Peyer's patch (tissue), 4 donors: ENCODE measurements around the gene SEC22A. TPM values are rescaled to one million over a fixed set of nuclear protein-coding genes. Genes with fewer than 3 reads are reported as not detected.

Source experiments
- DNase-seq, 3 donors: peaks; one replicate each; pipeline ENCODE4 v3.0.0-alpha.2; 2017 to 2019
- H3K27ac ChIP-seq, 4 donors: fragments of 200-600 bp; sonication (generic); one replicate each; pipeline ENCODE4 v1.5.1; 2016 to 2019
- H3K27me3 ChIP-seq, 2 donors: fragments of 200-600 bp; sonication (generic); one replicate each; pipeline ENCODE4 v1.5.1; 2019
- H3K36me3 ChIP-seq, 3 donors: fragments of 200-600 bp; sonication (generic); one replicate each; pipeline ENCODE4 v1.5.1; 2016 to 2019
- H3K4me1 ChIP-seq, 4 donors: fragments of 200-600 bp; sonication (generic); one replicate each; pipeline ENCODE4 v1.5.1; 2016 to 2019
- H3K4me3 ChIP-seq, 4 donors: fragments of 200-600 bp; sonication (generic); 1 replicate in 3 of 4; 2 replicates in 1 of 4; pipeline ENCODE4 v1.5.1; 2016 to 2019; ENCODE audit warnings: mild to moderate bottlenecking in 1 of 4
- H3K9me3 ChIP-seq, 4 donors: fragments of 200-600 bp; sonication (generic); one replicate each; pipeline ENCODE4 v1.5.1; 2016 to 2019; ENCODE audit warnings: mild to moderate bottlenecking in 1 of 4
- CTCF ChIP-seq, 6 experiments: fragments of 450-650 bp in 4 of 6; fragments of 200-600 bp in 2 of 6; sonication (generic) in 1 of 6; IDR thresholded peaks; one replicate each; pipeline ENCODE4 v1.5.1; 2017 to 2019; ENCODE audit warnings: antibody characterized with exemption in 6 of 6, mild to moderate bottlenecking in 3 of 6, moderate library complexity in 1 of 6
- POLR2A ChIP-seq, 2 donors: fragments of 450-650 bp; IDR thresholded peaks; one replicate each; pipeline ENCODE4 v1.5.1; 2017; ENCODE audit warnings: antibody characterized with exemption in 2 of 2, mild to moderate bottlenecking in 2 of 2, moderate library complexity in 2 of 2
- total RNA-seq, 4 donors: library from RNA; depleted of rRNA; stranded (reverse); fragments of >200 nt; gene quantifications; one replicate each; pipeline ENCODE4 v1.1.0, GENCODE V29; 2016

Gene SEC22A
- total RNA-seq, 4 donors from 2014 or later = 9.9 to 21.7 (median 16.5) TPM

DNA sequence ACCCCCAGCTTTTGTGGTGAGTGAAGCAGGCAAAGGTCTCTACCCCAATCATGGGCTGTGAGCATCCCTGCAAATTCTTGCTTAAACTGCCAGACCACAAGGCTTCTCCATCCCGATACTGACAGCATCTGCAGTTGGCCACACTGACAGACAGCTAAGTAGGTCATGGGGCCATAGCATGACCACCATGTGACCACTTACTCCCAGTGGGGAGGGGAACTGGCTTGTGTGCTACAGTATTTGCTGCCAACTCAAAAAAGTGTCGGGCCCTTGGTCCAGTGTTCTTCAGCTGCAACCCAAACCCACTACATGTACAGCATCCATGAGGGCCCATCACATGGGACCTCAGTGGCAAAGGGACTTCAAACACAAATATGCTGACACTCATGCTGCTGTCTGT, 103.4 kb downstream of the SEC22A start:
- Histone ChIP-seq H3K4me1 (no peaks in the 10 kb centered on the region), H3K27ac (no peak overlapping the region), H3K27me3 (no peaks in the 10 kb centered on the region), H3K36me3 (peaks cover 0 to 8% (median 0%) of the 10 kb centered on the region in 3 donors), H3K9me3 (no peaks in the 10 kb centered on the region), H3K4me3 (no peak overlapping the region)
- no peak for TF ChIP-seq CTCF (IDR thresholded peaks at IDR 0.05)
- DNase-seq = no peak

DNA sequence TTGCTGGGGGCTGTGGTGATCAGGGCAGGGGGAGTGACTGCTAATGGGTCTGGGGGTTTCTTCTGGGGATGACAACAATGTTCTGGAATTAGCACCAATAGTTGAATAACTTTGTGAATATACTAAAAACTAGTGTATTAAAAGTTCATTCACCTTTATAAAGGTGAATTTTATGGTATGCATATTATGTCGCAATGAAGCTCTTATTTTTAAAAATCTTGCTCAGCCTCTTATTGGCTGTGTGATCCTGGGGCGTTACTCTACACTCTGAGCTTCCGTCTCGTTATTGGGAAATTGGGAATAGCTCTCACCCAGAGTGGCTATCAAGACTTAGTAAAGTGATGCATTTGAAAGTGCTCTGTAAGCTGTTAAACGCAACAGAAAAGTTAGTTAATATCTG, 105.3 kb downstream of the SEC22A start:
- no peak overlapping the region for H3K27ac ChIP-seq
- H3K36me3 ChIP-seq = peaks cover 0 to 8% (median 0%) of the 10 kb centered on the region in 3 donors
- no peak for DNase-seq
- no peaks in the 10 kb centered on the region for H3K4me1 ChIP-seq
- H3K4me3 ChIP-seq = no peak overlapping the region
- no peaks in the 10 kb centered on the region for H3K9me3 ChIP-seq
- no peak for TF ChIP-seq POLR2A (IDR thresholded peaks at IDR 0.05)
- no peak for TF ChIP-seq CTCF (IDR thresholded peaks at IDR 0.05)
- no peaks in the 10 kb centered on the region for H3K27me3 ChIP-seq

- Histone ChIP-seq H3K27me3 (no peaks in the 10 kb centered on the region), H3K9me3 (no peaks in the 10 kb centered on the region), H3K4me3 (no peak overlapping the region), H3K27ac (no peak overlapping the region), H3K4me1 (no peaks in the 10 kb centered on the region), H3K36me3 (no peaks in the 10 kb centered on the region)
- TF ChIP-seq POLR2A (IDR thresholded peaks at IDR 0.05) = no peak
- peak in 1 of 3 donors; percentile 23 for DNase-seq
These were observed 108.4 kb downstream of the SEC22A start for GRCh38 chr3:123310186-123310585.

DNA sequence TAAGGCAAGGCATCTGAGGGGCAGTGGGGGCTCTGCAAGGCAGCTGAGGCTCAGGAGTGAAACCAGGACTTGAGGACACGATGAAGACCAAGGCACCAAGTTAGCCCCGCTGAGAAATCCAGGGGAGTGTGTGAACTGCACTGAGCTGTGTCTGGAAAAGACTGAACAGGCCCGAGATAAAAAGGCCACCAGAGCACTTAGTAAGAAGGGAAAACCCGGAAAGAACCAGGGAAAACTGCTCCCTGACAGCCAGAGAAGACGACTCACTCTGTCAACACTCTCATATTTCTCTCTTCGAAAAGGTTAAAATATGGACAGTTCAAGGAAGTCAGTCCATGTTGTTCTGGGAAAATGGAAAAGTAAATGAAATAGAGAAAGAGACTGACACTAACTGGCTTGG, 109.0 kb downstream of the SEC22A start:
- H3K4me3 ChIP-seq = no peak overlapping the region
- no peaks in the 10 kb centered on the region for H3K36me3 ChIP-seq
- H3K27me3 ChIP-seq = no peaks in the 10 kb centered on the region
- DNase-seq = peak in 1 of 3 donors; percentile 27
- no peak for TF ChIP-seq CTCF (IDR thresholded peaks at IDR 0.05)
- TF ChIP-seq POLR2A (IDR thresholded peaks at IDR 0.05) = no peak
- no peak overlapping the region for H3K27ac ChIP-seq
- no peaks in the 10 kb centered on the region for H3K9me3 ChIP-seq
- H3K4me1 ChIP-seq = no peaks in the 10 kb centered on the region

DNA sequence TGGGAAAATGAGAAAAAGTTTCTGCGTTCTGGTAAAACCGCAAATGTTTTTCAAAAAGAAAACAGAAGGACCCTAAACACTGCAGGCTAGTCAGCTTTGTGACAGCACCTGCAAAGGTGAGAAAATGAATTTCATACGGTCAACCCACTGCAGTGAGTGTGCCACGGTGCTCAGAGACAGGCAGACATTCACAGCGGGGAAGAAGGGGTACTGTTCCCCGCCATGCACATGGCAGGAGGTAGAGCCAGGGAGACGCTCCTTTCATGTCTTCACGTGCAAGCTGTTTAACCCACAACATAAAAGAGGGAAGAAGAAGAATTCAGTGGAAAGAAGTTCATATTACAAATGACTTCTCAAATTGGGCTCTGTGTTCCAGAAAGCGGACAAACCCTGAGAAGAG, 109.5 kb downstream of the SEC22A start:
- Histone ChIP-seq H3K36me3 (no peaks in the 10 kb centered on the region), H3K27ac (no peak overlapping the region), H3K9me3 (no peaks in the 10 kb centered on the region), H3K27me3 (no peaks in the 10 kb centered on the region), H3K4me3 (no peak overlapping the region), H3K4me1 (no peaks in the 10 kb centered on the region)
- DNase-seq = no peak
- TF ChIP-seq CTCF (IDR thresholded peaks at IDR 0.05) (no peak), POLR2A (IDR thresholded peaks at IDR 0.05) (no peak)

DNA sequence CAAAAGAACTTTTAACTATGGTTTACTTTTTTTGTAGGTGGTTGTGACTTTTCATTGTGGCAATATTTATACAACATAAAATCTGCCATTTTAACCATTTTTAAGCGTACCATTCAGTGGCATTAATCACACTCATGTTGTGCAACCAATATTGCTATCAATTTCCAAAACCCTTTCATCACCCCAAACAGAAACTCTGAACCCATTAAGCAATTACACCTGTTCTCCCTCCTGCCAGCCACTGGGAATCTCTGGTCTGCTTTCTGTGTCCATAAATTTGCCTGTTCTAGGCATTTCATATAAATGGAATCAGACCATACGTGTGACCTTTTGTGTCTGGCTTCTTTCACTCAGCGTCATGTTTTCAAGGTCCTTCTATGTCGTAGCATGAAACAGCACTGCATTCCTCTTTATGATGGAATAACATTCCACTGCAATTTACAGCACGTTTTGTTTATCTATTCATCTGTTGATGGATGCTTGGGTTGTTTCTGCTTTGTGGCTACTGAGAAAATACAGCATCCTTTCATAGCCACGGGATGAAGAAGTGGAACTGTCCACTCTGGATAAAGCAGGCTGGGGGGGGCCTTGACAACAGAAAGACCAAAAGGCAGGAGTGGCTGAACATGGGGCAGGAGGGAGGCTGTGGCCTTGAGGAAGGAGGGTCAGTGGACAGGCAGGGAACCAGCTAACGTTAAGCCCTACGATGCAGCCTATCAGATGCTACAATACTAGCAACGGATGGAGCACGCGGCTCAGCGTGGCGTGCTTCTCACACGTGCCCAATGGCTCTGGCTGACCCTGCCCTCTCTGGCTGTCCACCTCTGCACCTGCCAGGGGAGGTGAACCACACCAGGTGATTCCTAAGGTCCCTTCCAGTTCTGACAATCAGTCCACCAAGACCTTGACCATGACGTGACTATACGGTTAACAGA, 110.9 kb downstream of the SEC22A start:
- Histone ChIP-seq H3K4me3 (no peak overlapping the region), H3K27me3 (no peaks in the 10 kb centered on the region), H3K27ac (peak overlapping the region in 1 of 4 donors; percentile 39), H3K9me3 (no peaks in the 10 kb centered on the region), H3K4me1 (no peaks in the 10 kb centered on the region), H3K36me3 (no peaks in the 10 kb centered on the region)
- DNase-seq = peak in 1 of 3 donors; percentile 14
- TF ChIP-seq CTCF (IDR thresholded peaks at IDR 0.05) (no peak), POLR2A (IDR thresholded peaks at IDR 0.05) (no peak)
